ENCODE results near the gene FBXO36.

FBXO36 gene

GRCh38 chr2:230043461-230043860 lies 121.2 kb downstream of the FBXO36 start:
- no peak for TF ChIP-seq CTCF (conservative IDR thresholded peaks at IDR 0.05; ENCODE audit: low read depth, low read length)
- no peak for DNase-seq (ENCODE audit: low read depth)
- no peak overlapping the region for H3K4me3 ChIP-seq (ENCODE audit: low read length)

- DNase-seq (ENCODE audit: low read depth) = no peak
- no peak overlapping the region for H3K4me3 ChIP-seq (ENCODE audit: low read length)
- TF ChIP-seq CTCF (conservative IDR thresholded peaks at IDR 0.05; ENCODE audit: low read depth, low read length) = no peak
Observed at GRCh38 chr2:230046491-230046890, 124.2 kb downstream of the FBXO36 start.

GRCh38 chr2:230048010-230048671 lies 125.8 kb downstream of the FBXO36 start:
- no peak for TF ChIP-seq CTCF (conservative IDR thresholded peaks at IDR 0.05; ENCODE audit: low read depth, low read length)
- DNase-seq (ENCODE audit: low read depth) = no peak
- H3K4me3 ChIP-seq (ENCODE audit: low read length) = no peak overlapping the region

DNA sequence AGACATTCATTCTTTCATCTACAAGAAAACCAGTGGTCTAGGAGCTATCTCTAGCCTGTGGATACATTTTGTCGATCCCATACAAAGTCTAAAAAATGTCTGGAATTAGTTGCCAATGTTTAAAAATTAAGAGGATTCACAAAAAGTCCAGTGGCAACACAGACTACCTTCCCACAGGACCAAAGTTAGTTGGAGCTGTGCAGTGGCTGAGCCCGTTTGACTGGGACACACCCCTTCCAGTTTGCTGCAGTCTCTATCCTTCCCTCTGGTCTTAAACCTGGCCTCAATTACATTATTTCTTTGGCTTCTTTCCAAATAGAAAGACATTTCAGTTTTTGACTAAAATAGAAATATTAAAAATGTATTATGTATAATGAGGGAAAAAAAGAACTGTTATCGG lies 127.8 kb downstream of the FBXO36 start:
- TF ChIP-seq CTCF (conservative IDR thresholded peaks at IDR 0.05; ENCODE audit: low read depth, low read length) = no peak

DNA sequence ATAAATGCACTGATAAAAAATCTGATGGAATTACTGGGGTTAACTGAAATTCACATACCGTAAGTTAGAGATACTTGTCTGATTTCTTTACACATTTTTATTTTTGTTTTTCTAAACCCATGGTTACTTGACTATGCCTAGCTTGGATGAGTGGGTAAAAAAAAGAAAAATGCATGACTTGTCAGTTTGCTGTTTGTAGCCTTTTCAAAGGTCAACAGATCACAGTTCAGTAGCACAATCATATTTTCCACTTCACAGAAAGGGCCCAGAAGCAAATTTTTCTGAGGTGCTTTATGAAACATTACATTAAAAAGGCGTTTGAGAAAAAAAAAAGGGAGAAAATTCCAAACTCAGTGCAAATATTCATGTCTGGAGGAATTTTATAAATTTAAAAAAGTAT lies 130.0 kb downstream of the FBXO36 start:
- no peak for DNase-seq (ENCODE audit: low read depth)
- H3K4me3 ChIP-seq (ENCODE audit: low read length) = no peak overlapping the region
- TF ChIP-seq CTCF (conservative IDR thresholded peaks at IDR 0.05; ENCODE audit: low read depth, low read length) = no peak

More for the DNA sequence above, 127.8 kb downstream of the FBXO36 start:
- no peak for DNase-seq (ENCODE audit: low read depth)
- no peak overlapping the region for H3K4me3 ChIP-seq (ENCODE audit: low read length)

DNA sequence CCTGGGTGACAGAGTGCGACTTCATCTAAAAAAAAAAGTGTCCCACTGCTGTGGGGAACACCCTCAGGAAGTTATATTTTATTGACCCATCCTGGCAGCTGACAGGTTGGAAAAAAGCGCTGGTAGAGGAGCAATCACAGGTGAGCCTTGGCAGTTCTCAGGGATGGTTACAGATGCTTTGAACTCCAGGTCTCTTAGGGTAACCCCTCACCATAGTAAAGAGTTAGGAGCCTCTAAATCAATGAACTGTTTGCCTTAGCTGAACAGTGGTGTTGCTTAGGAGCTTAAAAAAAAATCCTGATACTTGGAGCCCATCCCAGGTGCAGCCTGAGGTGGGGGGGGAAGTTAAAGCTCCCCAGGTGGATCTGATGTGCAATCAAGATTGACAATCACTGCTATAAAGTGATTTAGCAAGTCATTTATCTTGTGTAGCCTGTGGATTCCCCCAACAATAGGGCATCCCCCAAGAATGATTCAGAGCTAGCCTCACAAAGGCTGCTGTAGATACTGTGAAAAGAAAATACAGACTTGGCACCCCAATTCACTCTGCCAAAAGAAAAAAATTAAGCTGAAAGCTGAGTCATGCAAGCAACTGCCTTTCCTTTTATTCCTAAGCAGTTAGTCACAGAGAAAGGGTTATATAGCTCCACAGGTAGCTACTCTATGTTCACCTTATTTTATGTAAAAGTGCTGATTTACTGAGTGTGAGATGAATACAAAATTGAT lies 131.6 kb downstream of the FBXO36 start:
- no peak for TF ChIP-seq CTCF (conservative IDR thresholded peaks at IDR 0.05; ENCODE audit: low read depth, low read length)
- no peak overlapping the region for H3K4me3 ChIP-seq (ENCODE audit: low read length)
- no peak for DNase-seq (ENCODE audit: low read depth)

Measured in retinal pigment epithelial cell (primary cell).